Stimulated activated naive CD8-positive, alpha-beta T cell treated with anti-CD3 and anti-CD28 coated beads, Interleukin-15, Interleukin-2, amounts not matched to agents 100 ng/mL and 50 ng/mL, for 24 hours (primary cell): Measurements from ENCODE around the gene FBXL7.

Experiments used
- H3K27ac Mint-ChIP-seq: one replicate; pipeline ENCODE4 v1.8.0; 2021; ENCODE audit warnings: mild to moderate bottlenecking, mixed read lengths
- H3K27me3 Mint-ChIP-seq: one replicate; pipeline ENCODE4 v1.8.0; 2021; ENCODE audit warnings: mixed read lengths
- H3K36me3 Mint-ChIP-seq: one replicate; pipeline ENCODE4 v1.8.0; 2021; ENCODE audit warnings: low read depth, mixed read lengths
- H3K4me1 Mint-ChIP-seq: one replicate; pipeline ENCODE4 v1.8.0; 2021; ENCODE audit warnings: low read depth, mixed read lengths
- H3K4me3 Mint-ChIP-seq: one replicate; pipeline ENCODE4 v1.8.0; 2021; ENCODE audit warnings: mild to moderate bottlenecking, mixed read lengths
- H3K9me3 Mint-ChIP-seq: one replicate; pipeline ENCODE4 v1.8.0; 2021; ENCODE audit warnings: mixed read lengths

Gene FBXL7

DNA sequence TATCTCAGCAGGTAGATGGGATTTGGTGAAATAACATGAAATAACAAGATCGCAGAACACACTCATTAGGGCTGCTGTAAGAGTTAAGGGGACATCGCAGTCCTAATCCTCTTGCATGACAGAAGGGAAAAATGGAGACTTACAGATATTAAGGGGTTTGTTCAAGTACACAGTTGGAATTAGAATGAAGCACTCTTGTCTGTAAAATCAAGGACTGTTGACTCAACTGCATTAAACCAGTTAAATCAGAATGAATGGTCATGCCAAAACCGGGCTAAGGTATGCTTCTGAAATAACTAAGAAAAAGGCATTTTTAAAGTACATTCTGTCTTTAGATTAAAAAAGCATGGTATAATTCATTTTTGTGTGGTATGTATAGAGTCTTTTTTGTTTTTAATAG lies 95.9 kb downstream of the FBXL7 start:
- H3K4me3 Mint-ChIP-seq = no peak overlapping the region
- H3K27ac Mint-ChIP-seq = no peak overlapping the region
- no peaks in the 10 kb centered on the region for H3K27me3 Mint-ChIP-seq
- H3K4me1 Mint-ChIP-seq = no peaks in the 10 kb centered on the region
- no peaks in the 10 kb centered on the region for H3K36me3 Mint-ChIP-seq
- H3K9me3 Mint-ChIP-seq = peaks cover 5% of the 10 kb centered on the region

DNA sequence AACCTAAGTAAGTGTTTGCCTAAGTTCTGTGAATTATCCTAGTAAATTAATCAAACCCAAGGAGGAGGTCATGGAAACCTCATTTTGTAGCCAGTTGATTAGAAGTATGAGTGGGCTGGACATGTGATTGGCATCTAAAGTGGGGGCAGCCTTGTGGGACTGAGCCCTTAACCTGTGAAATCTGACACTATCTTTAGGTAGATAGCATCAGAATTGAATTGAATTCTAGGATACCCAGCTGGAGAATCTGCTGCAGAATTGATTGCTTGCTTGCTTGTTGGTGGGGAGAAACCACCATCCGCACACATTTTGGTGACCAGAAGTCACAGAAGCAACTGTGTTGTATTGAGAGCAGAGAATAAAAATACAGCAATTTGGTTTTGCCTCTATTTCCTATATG lies 97.0 kb downstream of the FBXL7 start:
- Mint-ChIP-seq H3K27ac (no peak overlapping the region), H3K36me3 (no peaks in the 10 kb centered on the region), H3K9me3 (peaks cover 5% of the 10 kb centered on the region), H3K4me1 (no peaks in the 10 kb centered on the region), H3K4me3 (no peak overlapping the region), H3K27me3 (no peaks in the 10 kb centered on the region)

DNA sequence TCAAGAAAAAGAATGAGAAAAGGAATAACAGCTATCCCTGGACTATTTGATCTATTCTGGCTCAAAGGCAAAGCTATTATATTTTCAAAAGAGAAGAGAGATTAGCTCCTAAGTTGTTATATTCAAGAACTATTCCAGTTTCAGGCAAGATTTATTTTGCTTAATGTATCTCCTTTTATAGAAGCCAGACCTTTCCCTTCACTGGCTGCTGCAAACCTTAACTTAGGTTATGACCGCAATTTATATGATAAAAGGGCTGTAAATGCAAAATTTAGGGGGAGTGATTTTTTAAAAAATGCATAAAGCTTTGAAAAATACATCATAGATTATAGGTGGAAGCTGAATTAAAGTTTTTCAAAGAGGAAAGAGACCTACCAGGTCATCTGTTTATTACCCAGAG lies 97.8 kb downstream of the FBXL7 start:
- Mint-ChIP-seq H3K27ac (no peak overlapping the region), H3K27me3 (no peaks in the 10 kb centered on the region), H3K4me1 (no peaks in the 10 kb centered on the region), H3K36me3 (no peaks in the 10 kb centered on the region), H3K9me3 (peaks cover 5% of the 10 kb centered on the region), H3K4me3 (no peak overlapping the region)

DNA sequence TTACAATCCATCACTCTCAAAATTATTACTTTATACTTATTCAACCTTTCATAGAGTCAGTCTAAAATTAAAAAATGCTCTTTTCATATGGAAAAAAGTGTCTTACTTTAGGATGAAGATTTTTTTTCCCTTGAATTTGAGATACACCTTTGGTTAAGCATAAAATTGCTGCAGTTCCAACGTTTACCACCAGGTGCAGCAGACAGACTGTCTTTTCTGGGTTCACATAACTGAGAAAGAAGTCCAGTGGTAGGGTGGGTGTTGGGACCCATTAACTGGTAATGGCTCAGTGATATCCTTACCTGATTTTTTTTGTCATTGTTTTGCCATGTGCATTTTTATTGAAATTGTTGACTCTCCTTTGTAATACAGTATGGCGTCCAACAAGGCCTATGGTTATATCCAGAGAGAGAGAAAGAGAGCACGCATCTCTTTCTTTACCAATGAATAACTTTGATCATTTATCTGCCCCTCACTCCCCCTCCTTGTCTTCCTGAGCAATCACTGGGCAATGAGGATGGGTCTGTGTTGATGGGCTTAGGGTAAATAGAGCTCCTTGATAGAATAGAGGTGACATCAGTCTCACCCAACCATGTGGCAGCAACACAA lies 98.4 kb downstream of the FBXL7 start:
- H3K27ac Mint-ChIP-seq = no peak overlapping the region
- H3K4me3 Mint-ChIP-seq = no peak overlapping the region
- H3K4me1 Mint-ChIP-seq = no peaks in the 10 kb centered on the region
- H3K9me3 Mint-ChIP-seq = peaks cover 5% of the 10 kb centered on the region
- no peaks in the 10 kb centered on the region for H3K36me3 Mint-ChIP-seq
- H3K27me3 Mint-ChIP-seq = no peaks in the 10 kb centered on the region

DNA sequence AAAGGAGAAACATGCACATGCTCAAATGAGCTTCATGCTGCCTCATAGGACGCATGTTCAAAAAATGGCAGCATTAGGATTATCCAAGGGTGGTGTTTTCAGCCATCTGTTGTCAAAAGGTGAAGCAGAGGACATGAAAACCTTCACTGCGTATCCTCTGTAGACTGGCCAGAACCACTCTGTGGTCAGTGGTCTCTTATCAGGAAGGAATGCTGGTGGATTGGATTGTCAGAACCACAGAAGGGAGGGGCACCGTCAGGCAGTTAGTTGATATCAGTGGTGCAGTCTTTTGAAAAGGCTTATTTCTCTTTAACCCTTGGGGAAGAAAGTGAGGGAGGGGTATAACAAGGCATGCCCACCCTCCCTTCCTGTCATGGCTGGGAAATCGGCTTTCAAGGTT lies 100.1 kb downstream of the FBXL7 start:
- no peaks in the 10 kb centered on the region for H3K36me3 Mint-ChIP-seq
- H3K4me1 Mint-ChIP-seq = no peaks in the 10 kb centered on the region
- no peak overlapping the region for H3K4me3 Mint-ChIP-seq
- H3K9me3 Mint-ChIP-seq = no peaks in the 10 kb centered on the region
- H3K27me3 Mint-ChIP-seq = no peaks in the 10 kb centered on the region
- H3K27ac Mint-ChIP-seq = no peak overlapping the region

DNA sequence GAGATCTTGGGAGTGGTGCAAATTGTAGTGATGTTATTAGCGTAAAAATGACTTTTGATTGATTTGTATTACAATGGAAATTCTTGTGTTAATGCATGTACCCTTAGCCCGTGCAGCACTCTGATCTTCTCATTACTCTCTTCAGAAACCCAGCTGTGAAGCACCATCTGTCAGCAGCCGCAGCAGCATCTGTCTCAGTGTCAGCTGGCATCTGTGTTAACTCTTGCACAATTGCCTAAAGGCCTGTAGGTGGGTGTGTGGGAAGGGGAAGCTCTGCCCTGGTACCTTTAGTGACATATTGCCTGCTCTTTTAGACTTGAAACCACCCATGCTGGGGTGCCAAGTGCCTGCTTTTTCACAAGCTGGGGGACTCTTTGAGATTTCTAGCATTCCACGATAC lies 101.3 kb downstream of the FBXL7 start:
- Mint-ChIP-seq H3K4me1 (no peaks in the 10 kb centered on the region), H3K27me3 (no peaks in the 10 kb centered on the region), H3K36me3 (no peaks in the 10 kb centered on the region), H3K9me3 (no peaks in the 10 kb centered on the region), H3K27ac (no peak overlapping the region), H3K4me3 (no peak overlapping the region)

DNA sequence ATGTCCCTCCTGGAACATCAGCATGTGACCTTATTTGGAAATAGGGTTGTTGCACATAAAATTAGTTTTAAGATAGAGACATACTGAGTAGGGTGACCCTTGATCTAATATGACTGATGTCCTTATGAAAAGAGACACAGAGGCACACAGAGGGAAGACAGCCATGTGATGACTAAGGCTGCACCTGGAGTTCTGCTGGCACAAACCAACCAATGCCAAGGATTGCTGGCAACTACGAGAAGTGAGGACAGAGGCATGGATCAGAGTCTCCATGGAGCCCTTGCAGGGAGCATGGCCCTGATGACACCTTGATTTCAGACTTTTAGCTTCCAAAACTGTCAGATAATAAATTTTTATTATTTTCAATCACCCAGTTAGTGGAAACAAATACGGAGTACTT lies 101.9 kb downstream of the FBXL7 start:
- no peaks in the 10 kb centered on the region for H3K27me3 Mint-ChIP-seq
- no peaks in the 10 kb centered on the region for H3K9me3 Mint-ChIP-seq
- H3K4me1 Mint-ChIP-seq = no peaks in the 10 kb centered on the region
- H3K27ac Mint-ChIP-seq = no peak overlapping the region
- H3K36me3 Mint-ChIP-seq = no peaks in the 10 kb centered on the region
- no peak overlapping the region for H3K4me3 Mint-ChIP-seq

DNA sequence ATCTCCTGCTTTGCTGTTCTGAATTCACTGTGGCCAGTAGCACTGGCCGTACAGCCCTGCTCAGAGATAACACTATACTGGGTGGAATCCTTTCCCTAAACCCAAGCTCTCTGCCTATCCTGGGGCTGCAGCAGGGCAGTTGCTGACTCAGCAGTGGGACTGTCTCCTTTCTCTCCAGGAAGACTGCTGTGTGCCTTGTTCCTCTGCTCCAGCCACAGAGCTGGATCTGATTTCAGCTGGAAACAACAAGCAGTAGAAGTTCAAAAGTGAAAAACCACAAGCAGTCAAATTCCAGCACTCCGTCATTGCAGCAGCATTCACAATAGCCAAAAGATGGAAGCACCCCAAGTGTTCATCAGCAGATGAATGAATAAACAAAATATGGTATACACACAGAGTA lies 105.0 kb downstream of the FBXL7 start:
- Mint-ChIP-seq H3K27me3 (no peaks in the 10 kb centered on the region), H3K36me3 (no peaks in the 10 kb centered on the region), H3K27ac (no peak overlapping the region), H3K9me3 (no peaks in the 10 kb centered on the region), H3K4me3 (no peak overlapping the region), H3K4me1 (no peaks in the 10 kb centered on the region)

DNA sequence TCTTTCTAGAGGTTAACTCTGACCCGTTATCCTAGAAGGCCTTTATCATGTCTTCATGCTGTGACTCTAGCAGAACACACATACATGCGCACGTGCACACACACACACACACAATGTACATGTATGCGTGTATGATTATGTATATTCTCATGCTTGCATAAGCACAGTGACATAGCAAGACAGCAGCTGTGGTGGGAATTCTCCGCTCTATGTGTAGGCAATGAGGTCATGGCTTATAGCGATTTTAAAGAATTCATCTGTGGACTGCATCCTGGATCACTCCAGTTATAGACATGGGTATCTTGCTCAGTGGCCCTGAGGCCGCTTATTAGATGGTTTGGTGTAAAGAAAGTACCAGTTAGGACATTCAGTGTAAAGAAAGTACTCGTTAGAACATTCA lies 106.2 kb downstream of the FBXL7 start:
- H3K36me3 Mint-ChIP-seq = no peaks in the 10 kb centered on the region
- no peak overlapping the region for H3K27ac Mint-ChIP-seq
- peaks cover 3% of the 10 kb centered on the region for H3K9me3 Mint-ChIP-seq
- H3K27me3 Mint-ChIP-seq = no peaks in the 10 kb centered on the region
- no peaks in the 10 kb centered on the region for H3K4me1 Mint-ChIP-seq
- H3K4me3 Mint-ChIP-seq = no peak overlapping the region

DNA sequence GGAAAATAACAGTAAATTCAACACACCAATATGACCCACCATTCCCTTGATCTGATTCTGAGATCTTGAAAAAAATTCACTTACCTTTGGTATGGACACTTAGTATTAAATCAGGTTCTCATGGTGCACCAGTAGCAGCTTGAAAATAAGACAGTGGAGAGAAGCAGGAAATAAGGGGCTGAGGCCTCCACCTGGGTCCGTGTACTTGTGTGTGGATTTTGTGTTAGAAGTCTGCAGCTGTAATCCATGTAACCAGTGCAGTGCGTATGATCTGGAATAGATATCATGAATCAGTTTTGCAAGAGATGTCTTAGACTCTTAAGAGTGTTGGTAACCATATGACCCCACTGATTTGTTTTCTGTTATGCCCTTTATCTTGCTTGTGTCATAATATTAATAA lies 107.1 kb downstream of the FBXL7 start:
- Mint-ChIP-seq H3K27me3 (no peaks in the 10 kb centered on the region), H3K9me3 (peaks cover 3% of the 10 kb centered on the region), H3K4me1 (no peaks in the 10 kb centered on the region), H3K36me3 (no peaks in the 10 kb centered on the region), H3K27ac (no peak overlapping the region), H3K4me3 (no peak overlapping the region)

DNA sequence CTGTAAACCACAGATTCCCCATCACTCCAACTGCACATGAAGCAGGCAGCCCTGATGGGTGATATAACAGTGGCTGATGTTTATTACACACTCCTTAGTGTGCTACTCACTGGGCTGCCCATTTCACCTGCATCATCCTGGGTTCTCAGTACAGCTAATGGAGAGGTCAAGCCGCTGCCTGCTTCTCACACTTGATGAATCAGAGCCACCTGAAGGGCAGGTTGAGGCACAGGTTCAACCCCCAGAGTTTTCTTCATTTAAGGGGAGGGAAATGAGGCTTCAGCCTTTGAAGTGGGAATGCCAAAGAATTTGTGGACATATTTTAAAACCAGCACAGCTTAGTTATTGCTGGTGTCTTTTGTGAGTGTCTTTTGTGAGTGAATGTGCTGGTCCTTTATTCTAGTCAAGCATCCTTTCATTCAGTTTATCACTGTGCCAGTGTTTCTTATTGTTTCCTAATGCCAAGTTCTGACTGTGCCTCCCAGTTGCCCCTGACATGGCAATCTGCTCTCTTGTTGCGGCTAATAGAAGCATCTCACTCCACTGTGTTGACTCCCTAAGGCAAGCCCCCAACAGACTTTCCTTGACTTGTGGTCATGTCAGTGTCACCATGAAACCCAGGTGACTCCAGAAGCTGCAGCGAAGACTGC lies 109.2 kb downstream of the FBXL7 start:
- Mint-ChIP-seq H3K27me3 (no peaks in the 10 kb centered on the region), H3K4me1 (no peaks in the 10 kb centered on the region), H3K27ac (no peak overlapping the region), H3K4me3 (no peak overlapping the region), H3K36me3 (no peaks in the 10 kb centered on the region), H3K9me3 (peaks cover 3% of the 10 kb centered on the region)

DNA sequence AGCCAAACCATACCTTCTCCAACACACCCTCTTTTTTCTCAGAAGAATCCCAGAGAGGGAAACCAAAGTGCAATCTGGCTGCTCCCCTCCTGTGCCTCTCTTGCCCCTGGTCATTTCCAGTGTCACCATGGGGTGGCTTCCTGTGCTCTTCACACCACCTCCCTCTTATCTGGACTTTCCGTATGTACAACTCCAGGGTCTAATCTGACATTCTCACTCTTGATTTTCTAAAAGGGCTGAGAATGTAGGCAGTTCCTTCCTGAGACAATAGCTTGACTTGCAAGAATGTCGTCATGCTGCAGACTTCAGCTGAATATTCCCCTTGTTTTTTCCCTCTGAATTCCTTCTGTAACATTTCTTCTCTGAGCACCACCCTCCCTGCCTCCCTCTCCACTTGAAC lies 110.2 kb downstream of the FBXL7 start:
- no peaks in the 10 kb centered on the region for H3K4me1 Mint-ChIP-seq

DNA sequence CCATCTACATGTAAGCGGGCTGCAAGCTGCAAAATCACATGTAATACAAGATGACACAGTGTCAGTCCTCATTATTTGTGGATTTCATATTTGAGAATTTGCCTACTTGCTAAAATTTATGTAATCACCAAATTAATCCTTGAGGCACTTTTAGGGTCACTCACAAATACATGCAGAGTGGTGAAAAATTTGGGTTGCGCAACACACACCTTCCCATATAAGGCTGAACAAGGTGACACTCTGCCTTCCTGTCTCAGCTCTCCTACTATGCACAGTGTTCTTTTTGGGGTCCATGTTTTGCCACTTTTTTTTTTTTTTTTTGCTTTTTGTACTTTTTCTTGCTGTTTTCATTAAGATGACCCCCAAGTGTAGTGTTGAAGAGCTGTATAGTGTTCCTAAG lies 111.0 kb downstream of the FBXL7 start:
- H3K4me1 Mint-ChIP-seq = no peaks in the 10 kb centered on the region
- no peak overlapping the region for H3K27ac Mint-ChIP-seq
- H3K4me3 Mint-ChIP-seq = no peak overlapping the region
- H3K27me3 Mint-ChIP-seq = no peaks in the 10 kb centered on the region
- H3K9me3 Mint-ChIP-seq = peaks cover 3% of the 10 kb centered on the region
- no peaks in the 10 kb centered on the region for H3K36me3 Mint-ChIP-seq

More for the DNA sequence above, 110.2 kb downstream of the FBXL7 start:
- Mint-ChIP-seq H3K9me3 (peaks cover 3% of the 10 kb centered on the region), H3K4me3 (no peak overlapping the region), H3K27ac (no peak overlapping the region), H3K36me3 (no peaks in the 10 kb centered on the region), H3K27me3 (no peaks in the 10 kb centered on the region)

DNA sequence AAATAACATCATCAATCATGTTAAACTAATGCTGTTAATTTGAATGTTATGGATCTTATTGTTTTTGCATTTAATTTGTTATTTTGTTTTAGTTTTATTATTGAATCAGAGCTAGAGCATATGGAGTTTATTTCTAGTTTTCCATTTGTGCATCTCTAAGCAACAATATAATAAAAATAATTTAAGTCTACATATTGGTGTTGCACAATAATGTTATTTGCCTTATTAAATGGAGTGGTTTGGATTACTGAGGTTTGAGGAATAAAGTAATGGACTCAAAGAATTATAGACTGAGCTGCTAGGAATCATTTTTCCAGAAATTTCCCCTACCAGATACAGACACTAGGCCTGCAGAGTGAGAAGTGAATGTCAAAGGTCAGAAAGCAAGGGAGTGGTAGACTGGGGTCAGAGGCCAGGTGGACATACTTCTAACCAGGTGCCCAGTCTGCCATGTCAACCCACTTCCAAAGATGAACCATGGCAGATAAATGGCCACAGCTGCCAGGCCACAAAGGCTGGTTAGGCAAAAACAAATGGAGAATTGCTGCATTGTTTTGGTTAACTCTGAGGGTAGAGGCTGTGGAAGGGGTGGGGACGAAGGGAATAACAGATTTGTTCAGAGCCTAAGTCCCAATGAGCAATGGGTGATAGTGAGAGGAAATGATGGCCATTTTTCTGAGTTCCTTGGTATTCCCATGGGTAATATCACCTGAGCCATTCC lies 113.1 kb downstream of the FBXL7 start:
- H3K36me3 Mint-ChIP-seq = no peaks in the 10 kb centered on the region
- H3K27ac Mint-ChIP-seq = no peak overlapping the region
- no peaks in the 10 kb centered on the region for H3K4me1 Mint-ChIP-seq
- H3K4me3 Mint-ChIP-seq = no peak overlapping the region
- H3K27me3 Mint-ChIP-seq = no peaks in the 10 kb centered on the region
- peaks cover 3% of the 10 kb centered on the region for H3K9me3 Mint-ChIP-seq

DNA sequence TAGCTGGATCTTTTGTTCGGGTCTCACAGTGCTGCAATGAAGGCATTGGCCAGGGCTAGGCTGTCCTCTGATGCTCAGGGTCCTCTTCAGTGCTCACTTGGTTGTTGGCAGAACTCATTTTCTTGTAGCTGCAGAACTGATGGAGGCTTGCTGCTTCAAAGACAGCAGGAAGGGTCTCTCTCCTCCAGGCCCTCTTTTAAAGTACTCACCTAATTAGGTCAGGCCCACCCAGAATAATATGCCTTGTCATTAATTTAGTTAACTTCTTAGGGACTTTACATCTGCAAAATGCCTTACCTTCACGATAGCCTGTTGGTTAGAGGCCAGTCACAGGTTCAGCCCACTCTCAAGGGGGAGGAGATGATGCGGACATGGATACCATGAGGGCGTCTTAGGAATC lies 114.7 kb downstream of the FBXL7 start:
- H3K27ac Mint-ChIP-seq = no peak overlapping the region
- H3K4me3 Mint-ChIP-seq = no peak overlapping the region
- H3K27me3 Mint-ChIP-seq = no peaks in the 10 kb centered on the region
- no peaks in the 10 kb centered on the region for H3K36me3 Mint-ChIP-seq
- peaks cover 3% of the 10 kb centered on the region for H3K9me3 Mint-ChIP-seq
- no peaks in the 10 kb centered on the region for H3K4me1 Mint-ChIP-seq

DNA sequence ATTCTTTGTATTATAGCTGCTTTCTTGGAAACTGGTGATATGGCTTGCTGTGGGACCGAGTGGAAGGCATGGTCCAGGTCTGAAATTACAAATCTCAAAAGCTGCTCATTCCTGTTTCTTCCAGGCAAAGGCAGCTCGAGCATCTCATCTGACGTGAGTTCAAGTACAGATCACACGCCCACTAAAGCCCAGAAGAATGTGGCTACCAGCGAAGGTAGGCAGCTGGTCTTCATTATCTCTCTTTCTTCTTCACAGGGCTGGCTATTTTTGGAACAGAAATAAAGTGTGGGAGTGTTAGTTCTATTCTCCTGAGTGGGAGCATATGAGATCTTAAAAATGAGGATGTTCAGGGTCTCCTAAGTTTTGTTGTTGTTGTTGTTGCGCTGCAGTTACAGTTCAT lies 115.9 kb downstream of the FBXL7 start:
- no peaks in the 10 kb centered on the region for H3K4me1 Mint-ChIP-seq
- no peak overlapping the region for H3K4me3 Mint-ChIP-seq
- no peaks in the 10 kb centered on the region for H3K27me3 Mint-ChIP-seq
- peaks cover 2% of the 10 kb centered on the region for H3K9me3 Mint-ChIP-seq
- no peaks in the 10 kb centered on the region for H3K36me3 Mint-ChIP-seq
- H3K27ac Mint-ChIP-seq = no peak overlapping the region
